Left ventricle myocardium inferior (tissue), 1 donor: ENCODE measurements around the gene SMIM1. TPM values are rescaled to one million over a fixed set of nuclear protein-coding genes. Genes with fewer than 3 reads are reported as not detected.

ENCODE experiments used
- DNase-seq: peaks from one replicate; pipeline ENCODE4 v3.0.0-alpha.2; 2020
- H3K27ac ChIP-seq: fragments of 200-600 bp; replicated peaks from 2 replicates; pipeline ENCODE4 v1.8.0; 2021
- H3K27me3 ChIP-seq: fragments of 200-600 bp; 2 replicates; pipeline ENCODE4 v1.8.0; 2021; ENCODE audit warnings: low read depth
- H3K36me3 ChIP-seq: fragments of 200-600 bp; 2 replicates; pipeline ENCODE4 v1.8.0; 2021
- H3K4me1 ChIP-seq: fragments of 200-600 bp; 2 replicates; pipeline ENCODE4 v1.8.0; 2021
- H3K4me3 ChIP-seq: fragments of 200-600 bp; 2 replicates; pipeline ENCODE4 v1.8.0; 2021; ENCODE audit warnings: mild to moderate bottlenecking, moderate library complexity
- H3K9me3 ChIP-seq: fragments of 200-600 bp; replicated peaks from 2 replicates; pipeline ENCODE4 v1.8.0; 2021
- intact Hi-C: fragments of 100-400 bp; cut with micrococcal nuclease; formaldehyde crosslinking; loops from one replicate; pipeline ENCODE4 v1.11.0; 2022
- total RNA-seq: library from RNA; stranded (reverse); fragmentation: NEBNext Ultra II Directional; extraction: Animal tissue kit (Norgen Biotek cat#: 25700); gene quantifications from one replicate; pipeline ENCODE4 v1.2.1, GENCODE V29; 2021
- TF ChIP-seq, protein P1 (sequence below): fragments of 200-600 bp; IDR thresholded peaks from 2 replicates; pipeline ENCODE4 v1.8.0; 2021; ENCODE audit warnings: antibody characterized with exemption, mild to moderate bottlenecking, borderline replicate concordance
- donor health status: DM: no; HTN: yes; CAD: no; lungs with severe emphysema.

Gene SMIM1
- total RNA-seq, 1 donor from 2014 or later, result 13.9 TPM

GRCh38 chr1:3787745-3788605, 15.4 kb downstream of the SMIM1 start:
- Histone ChIP-seq H3K4me3 (no peak overlapping the region), H3K4me1 (peaks cover 47% of the 10 kb centered on the region), H3K9me3 (no peaks in the 10 kb centered on the region), H3K27me3 (no peaks in the 10 kb centered on the region), H3K27ac (no peak overlapping the region), H3K36me3 (peaks cover 61% of the 10 kb centered on the region)
- no peak for DNase-seq
- TF ChIP-seq, protein P1, sequence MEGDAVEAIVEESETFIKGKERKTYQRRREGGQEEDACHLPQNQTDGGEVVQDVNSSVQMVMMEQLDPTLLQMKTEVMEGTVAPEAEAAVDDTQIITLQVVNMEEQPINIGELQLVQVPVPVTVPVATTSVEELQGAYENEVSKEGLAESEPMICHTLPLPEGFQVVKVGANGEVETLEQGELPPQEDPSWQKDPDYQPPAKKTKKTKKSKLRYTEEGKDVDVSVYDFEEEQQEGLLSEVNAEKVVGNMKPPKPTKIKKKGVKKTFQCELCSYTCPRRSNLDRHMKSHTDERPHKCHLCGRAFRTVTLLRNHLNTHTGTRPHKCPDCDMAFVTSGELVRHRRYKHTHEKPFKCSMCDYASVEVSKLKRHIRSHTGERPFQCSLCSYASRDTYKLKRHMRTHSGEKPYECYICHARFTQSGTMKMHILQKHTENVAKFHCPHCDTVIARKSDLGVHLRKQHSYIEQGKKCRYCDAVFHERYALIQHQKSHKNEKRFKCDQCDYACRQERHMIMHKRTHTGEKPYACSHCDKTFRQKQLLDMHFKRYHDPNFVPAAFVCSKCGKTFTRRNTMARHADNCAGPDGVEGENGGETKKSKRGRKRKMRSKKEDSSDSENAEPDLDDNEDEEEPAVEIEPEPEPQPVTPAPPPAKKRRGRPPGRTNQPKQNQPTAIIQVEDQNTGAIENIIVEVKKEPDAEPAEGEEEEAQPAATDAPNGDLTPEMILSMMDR, result no peak
- intact Hi-C loops, result no loop called here

- Histone ChIP-seq H3K4me1 (peaks cover 56% of the 10 kb centered on the region), H3K4me3 (no peak overlapping the region), H3K27me3 (no peaks in the 10 kb centered on the region), H3K36me3 (peaks cover 52% of the 10 kb centered on the region), H3K27ac (peak overlapping the region; percentile 27), H3K9me3 (no peaks in the 10 kb centered on the region)
- no peak for DNase-seq
- TF ChIP-seq, protein P1, result no peak
- intact Hi-C loops, result no loop called here
Measured at GRCh38 chr1:3788756-3789420, 16.3 kb downstream of the SMIM1 start.

- peaks cover 44% of the 10 kb centered on the region for H3K36me3 ChIP-seq
- no peak overlapping the region for H3K4me3 ChIP-seq
- no peaks in the 10 kb centered on the region for H3K27me3 ChIP-seq
- H3K27ac ChIP-seq, result peak overlapping the region; percentile 27
- intact Hi-C loops, result no loop called here
- no peaks in the 10 kb centered on the region for H3K9me3 ChIP-seq
- TF ChIP-seq, protein P1, result no peak
- DNase-seq, result no peak
- peaks cover 63% of the 10 kb centered on the region for H3K4me1 ChIP-seq
Measured at GRCh38 chr1:3789421-3790300, 17.1 kb downstream of the SMIM1 start.

- Histone ChIP-seq H3K4me1 (peaks cover 72% of the 10 kb centered on the region), H3K9me3 (no peaks in the 10 kb centered on the region), H3K36me3 (peaks cover 36% of the 10 kb centered on the region), H3K27ac (no peak overlapping the region), H3K27me3 (no peaks in the 10 kb centered on the region), H3K4me3 (no peak overlapping the region)
- TF ChIP-seq, protein P1, result no peak
- DNase-seq, result no peak
- intact Hi-C loops, result no loop called here
Measured at GRCh38 chr1:3790500-3790923, 18.0 kb downstream of the SMIM1 start.

DNA sequence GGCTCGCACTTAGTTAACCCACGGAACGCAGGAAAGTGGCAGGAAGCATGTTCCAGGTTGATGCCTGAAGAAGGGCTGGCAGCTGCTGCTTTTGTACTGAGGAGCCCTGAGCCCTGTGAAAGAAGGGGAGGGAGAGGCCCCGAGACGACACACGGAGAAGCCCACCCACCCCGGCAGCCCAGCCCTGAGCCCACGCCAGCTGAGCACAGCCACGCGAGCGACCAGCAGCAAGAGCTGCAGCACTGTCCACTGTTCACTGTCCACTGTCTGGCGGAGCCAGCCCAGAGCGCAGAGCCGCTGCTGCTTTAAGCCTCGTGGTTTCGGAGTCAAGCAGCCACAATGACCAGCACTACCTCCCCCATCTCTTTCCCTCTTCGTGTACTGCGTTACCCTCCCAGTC, 18.4 kb downstream of the SMIM1 start:
- peaks cover 76% of the 10 kb centered on the region for H3K4me1 ChIP-seq
- H3K27ac ChIP-seq, result no peak overlapping the region
- TF ChIP-seq, protein P1, result no peak
- no peaks in the 10 kb centered on the region for H3K27me3 ChIP-seq
- H3K9me3 ChIP-seq, result no peaks in the 10 kb centered on the region
- no peak for DNase-seq
- intact Hi-C loops, result no loop called here
- no peak overlapping the region for H3K4me3 ChIP-seq
- peaks cover 31% of the 10 kb centered on the region for H3K36me3 ChIP-seq
